HEK293T (cell line): ENCODE results near the gene FBXL16.

Experiments used
- CTCF ChIA-PET: fragments of 350-600 bp; formaldehyde crosslinking; extraction: SDS; loops from one replicate; lab custom pipeline; 2021; ENCODE audit warnings: antibody characterized with exemption, inconsistent platforms; lab: Yijun Ruan, JAX
- POLR2A ChIA-PET: fragments of 350-600 bp; formaldehyde crosslinking; extraction: SDS; loops from one replicate; lab custom pipeline; 2020; ENCODE audit warnings: antibody characterized with exemption, inconsistent platforms; lab: Yijun Ruan, JAX
- DNase-seq: peaks from one replicate; pipeline ENCODE4 v3.0.0; 2012; ENCODE audit warnings: mixed read lengths; ENCODE audit errors: extremely low spot score
- ARNT ChIP-seq: fragments of 450-650 bp; IDR thresholded peaks from 2 replicates; pipeline ENCODE4 v1.6.1; 2017; ENCODE audit warnings: mild to moderate bottlenecking
- BHLHE40 ChIP-seq: fragments of 450-650 bp; IDR thresholded peaks from 2 replicates; pipeline ENCODE4 v1.6.1; 2016; ENCODE audit warnings: mild to moderate bottlenecking, moderate library complexity, borderline replicate concordance
- CTBP1 ChIP-seq: fragments of 450-650 bp; IDR thresholded peaks from 2 replicates; pipeline ENCODE4 v1.6.1; 2016; ENCODE audit warnings: borderline replicate concordance
- ELF4 ChIP-seq: fragments of 450-650 bp; IDR thresholded peaks from 2 replicates; pipeline ENCODE4 v1.6.1; 2017; ENCODE audit warnings: antibody characterized with exemption
- FOXA1 ChIP-seq: fragments of 450-650 bp; IDR thresholded peaks from 2 replicates; pipeline ENCODE4 v1.6.1; 2016; ENCODE audit warnings: mild to moderate bottlenecking
- FOXK2 ChIP-seq: fragments of 450-650 bp; IDR thresholded peaks from 2 replicates; pipeline ENCODE4 v1.6.1; 2016; ENCODE audit warnings: mild to moderate bottlenecking
- FOXM1 ChIP-seq: fragments of 450-650 bp; IDR thresholded peaks from 2 replicates; pipeline ENCODE4 v1.6.1; 2017; ENCODE audit warnings: mild to moderate bottlenecking, borderline replicate concordance
- HDGF ChIP-seq: fragments of 450-650 bp; IDR thresholded peaks from 2 replicates; pipeline ENCODE4 v1.6.1; 2017; ENCODE audit warnings: antibody characterized with exemption, borderline replicate concordance
- L3MBTL2 ChIP-seq: fragments of 450-650 bp; conservative IDR thresholded peaks from 2 replicates; pipeline ENCODE4 v1.6.1; 2016; ENCODE audit warnings: mild to moderate bottlenecking
- LEF1 ChIP-seq: fragments of 450-650 bp; IDR thresholded peaks from 2 replicates; pipeline ENCODE4 v1.6.1; 2017; ENCODE audit warnings: mild to moderate bottlenecking, borderline replicate concordance
- NFRKB ChIP-seq: fragments of 450-650 bp; IDR thresholded peaks from 2 replicates; pipeline ENCODE4 v1.6.1; 2016; ENCODE audit warnings: mild to moderate bottlenecking, moderate library complexity
- SP1 ChIP-seq: fragments of 450-650 bp; IDR thresholded peaks from 2 replicates; pipeline ENCODE4 v1.6.1; 2017
- SUZ12 ChIP-seq: fragments of 450-650 bp; IDR thresholded peaks from 2 replicates; pipeline ENCODE4 v1.6.1; 2016; ENCODE audit warnings: mild to moderate bottlenecking
- TARDBP ChIP-seq: fragments of 450-650 bp; IDR thresholded peaks from 2 replicates; pipeline ENCODE4 v1.6.1; 2016
- ZNF384 ChIP-seq: fragments of 450-650 bp; IDR thresholded peaks from 2 replicates; pipeline ENCODE4 v1.6.1; 2016
- TF ChIP-seq, protein P1 (sequence below): fragments of 450-650 bp; IDR thresholded peaks from 2 replicates; pipeline ENCODE4 v1.6.1; 2016

The FBXL16 gene

DNA sequence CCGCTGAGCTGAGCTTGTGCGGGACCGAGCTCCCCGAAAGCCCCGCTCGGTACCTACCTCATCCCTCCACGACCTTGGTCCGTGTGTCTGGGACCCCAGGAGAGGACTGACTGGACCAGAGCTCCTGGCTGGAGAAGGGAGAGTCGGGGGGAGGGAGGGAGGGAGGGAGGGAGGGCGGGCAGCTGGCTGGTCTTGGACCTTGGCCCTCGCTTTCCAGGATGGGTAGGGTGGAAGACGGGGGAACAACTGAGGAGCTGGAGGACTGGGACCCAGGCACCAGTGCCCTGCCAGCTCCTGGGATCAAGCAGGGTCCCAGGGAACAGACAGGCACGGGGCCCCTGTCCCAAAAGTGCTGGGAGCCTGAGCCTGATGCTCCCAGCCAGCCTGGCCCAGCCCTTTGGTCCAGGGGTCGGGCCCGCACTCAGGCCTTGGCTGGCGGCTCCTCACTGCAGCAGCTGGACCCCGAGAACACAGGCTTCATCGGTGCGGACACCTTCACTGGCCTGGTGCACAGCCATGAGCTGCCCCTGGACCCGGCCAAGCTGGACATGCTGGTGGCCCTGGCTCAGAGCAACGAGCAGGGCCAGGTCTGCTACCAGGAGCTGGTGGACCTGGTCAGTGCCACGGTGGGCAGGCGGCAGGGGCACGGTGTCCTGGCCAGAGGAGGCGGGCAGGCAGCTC, 29.6 kb downstream of the FBXL16 start:
- no peak for DNase-seq
- CTCF ChIA-PET: interaction anchor here (1.2 kb wide), 1 partner anchor 28 kb away, joined by 4 read pairs; the partner anchor contains the start of gene WDR90
- POLR2A ChIA-PET: interaction anchor here (2.2 kb wide), 1 partner anchor 17 kb away, joined by 6 read pairs; no protein-coding TSS in a partner anchor
- no peak for TF ChIP-seq TARDBP

DNA sequence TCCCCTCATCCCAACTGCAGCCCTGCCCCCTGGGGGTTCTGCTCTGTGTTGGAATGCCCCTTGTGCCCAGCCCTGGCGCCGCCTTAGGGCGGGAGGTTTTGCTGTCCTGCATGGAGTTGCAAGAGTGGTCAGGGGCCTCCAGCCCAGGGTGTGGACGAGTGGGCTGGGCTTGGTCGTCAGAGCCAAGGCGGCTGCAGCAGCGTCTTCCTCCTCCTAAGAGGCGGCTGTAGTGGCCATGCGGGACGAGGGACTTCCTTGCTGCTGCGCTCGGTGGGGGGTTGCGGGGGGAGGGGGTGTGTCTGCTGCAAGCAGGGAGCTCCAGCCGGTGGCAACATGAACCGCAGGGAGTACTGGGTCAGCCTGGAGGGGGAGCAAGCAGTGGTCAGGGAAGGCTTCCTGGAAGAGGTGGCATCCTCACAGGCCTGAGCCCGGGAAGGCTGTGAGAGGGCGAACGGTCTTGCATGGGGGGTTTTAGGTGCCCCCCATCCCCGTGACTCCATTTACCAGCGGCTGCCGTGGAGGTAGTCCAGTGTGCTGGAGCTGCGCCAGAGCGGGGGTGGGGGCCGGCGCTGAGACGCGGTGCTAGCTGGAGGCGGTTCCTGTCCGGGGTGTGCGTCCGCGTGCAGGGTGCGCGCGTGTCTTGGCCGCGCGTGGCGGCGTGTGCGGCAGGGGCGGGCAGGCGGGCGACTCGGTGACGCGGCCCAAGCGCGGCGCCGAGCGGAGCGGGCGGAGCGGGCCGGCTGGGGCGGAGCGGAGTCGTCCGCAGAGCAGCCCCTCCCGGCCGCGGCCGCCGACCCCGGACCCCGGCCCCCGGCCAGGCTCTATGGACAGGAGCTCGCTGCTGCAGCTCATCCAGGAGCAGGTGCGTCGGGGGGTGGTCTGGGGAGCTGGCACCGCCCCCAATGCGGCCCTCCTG, 30.4 kb downstream of the FBXL16 start, which contains the start of gene RHBDL1:
Gene RHBDL1, plus strand, starts transcription at position 704 of the 916 bp plus-strand sequence. Its CDS starts 120 bp downstream, at position 824.
- ChIA-PET POLR2A (interaction anchor here (0.6 to 2.2 kb wide), 2 partner anchors 9 to 16 kb away, joined by 3 to 6 read pairs; partner anchors contain the start of gene JMJD8), CTCF (interaction anchor here (1.2 kb wide), 1 partner anchor 27 kb away, joined by 4 read pairs; the partner anchor contains the start of gene WDR90)
- no peak for TF ChIP-seq ARNT
- TF ChIP-seq FOXM1: no peak
- TF ChIP-seq FOXK2: no peak
- TF ChIP-seq L3MBTL2: no peak
- no peak for TF ChIP-seq SP1
- no peak for TF ChIP-seq FOXA1
- TF ChIP-seq ELF4: no peak
- TF ChIP-seq HDGF: no peak
- no peak for TF ChIP-seq CTBP1
- peak; percentile 40 for DNase-seq

DNA sequence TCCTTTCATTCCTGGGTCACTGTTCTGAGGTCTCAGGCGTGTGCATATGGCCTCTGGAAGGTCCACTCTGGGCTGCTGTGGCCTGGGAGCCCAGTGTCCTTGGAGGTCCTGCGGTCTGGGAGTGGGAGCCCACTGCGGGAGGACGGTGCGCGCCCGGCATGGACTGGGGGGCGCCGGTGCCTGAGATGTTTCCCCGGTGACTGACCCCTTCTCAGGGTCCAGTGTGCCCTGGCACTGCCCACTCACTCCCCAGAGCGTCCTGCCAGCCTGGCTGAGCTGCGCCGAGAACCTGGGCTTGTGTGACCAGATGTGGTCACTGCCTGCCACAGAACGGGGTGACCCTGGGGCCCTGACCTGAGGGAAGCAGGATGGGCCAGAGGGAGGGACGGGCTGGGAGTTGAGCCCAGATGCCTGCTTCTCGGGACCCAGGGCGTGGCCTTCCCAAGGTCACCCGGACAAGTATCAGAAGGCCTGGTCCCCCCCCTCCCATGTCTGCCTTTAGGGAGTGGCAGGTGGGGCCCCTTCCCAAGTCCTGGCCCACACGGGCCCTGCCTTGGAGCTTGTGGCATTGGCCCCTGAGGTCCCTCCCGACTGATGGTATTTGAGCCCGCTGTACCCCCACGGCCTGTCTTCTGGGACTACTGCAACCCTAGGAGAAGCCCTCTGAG, 31.3 kb downstream of the FBXL16 start:
- ChIA-PET CTCF (no interaction called here), POLR2A (interaction anchor here (0.6 to 2.2 kb wide), 2 partner anchors 10 to 15 kb away, joined by 3 to 6 read pairs; partner anchors contain the start of gene JMJD8)
- TF ChIP-seq FOXK2 (no peak), SP1 (no peak), TARDBP (no peak), ELF4 (no peak), ARNT (no peak), L3MBTL2 (no peak), CTBP1 (no peak), HDGF (no peak), FOXA1 (no peak), LEF1 (no peak), SUZ12 (no peak), BHLHE40 (no peak), FOXM1 (no peak), ZNF384 (no peak), NFRKB (no peak)
- TF ChIP-seq, protein P1, sequence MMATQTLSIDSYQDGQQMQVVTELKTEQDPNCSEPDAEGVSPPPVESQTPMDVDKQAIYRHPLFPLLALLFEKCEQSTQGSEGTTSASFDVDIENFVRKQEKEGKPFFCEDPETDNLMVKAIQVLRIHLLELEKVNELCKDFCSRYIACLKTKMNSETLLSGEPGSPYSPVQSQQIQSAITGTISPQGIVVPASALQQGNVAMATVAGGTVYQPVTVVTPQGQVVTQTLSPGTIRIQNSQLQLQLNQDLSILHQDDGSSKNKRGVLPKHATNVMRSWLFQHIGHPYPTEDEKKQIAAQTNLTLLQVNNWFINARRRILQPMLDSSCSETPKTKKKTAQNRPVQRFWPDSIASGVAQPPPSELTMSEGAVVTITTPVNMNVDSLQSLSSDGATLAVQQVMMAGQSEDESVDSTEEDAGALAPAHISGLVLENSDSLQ: no peak
- no peak for DNase-seq

DNA sequence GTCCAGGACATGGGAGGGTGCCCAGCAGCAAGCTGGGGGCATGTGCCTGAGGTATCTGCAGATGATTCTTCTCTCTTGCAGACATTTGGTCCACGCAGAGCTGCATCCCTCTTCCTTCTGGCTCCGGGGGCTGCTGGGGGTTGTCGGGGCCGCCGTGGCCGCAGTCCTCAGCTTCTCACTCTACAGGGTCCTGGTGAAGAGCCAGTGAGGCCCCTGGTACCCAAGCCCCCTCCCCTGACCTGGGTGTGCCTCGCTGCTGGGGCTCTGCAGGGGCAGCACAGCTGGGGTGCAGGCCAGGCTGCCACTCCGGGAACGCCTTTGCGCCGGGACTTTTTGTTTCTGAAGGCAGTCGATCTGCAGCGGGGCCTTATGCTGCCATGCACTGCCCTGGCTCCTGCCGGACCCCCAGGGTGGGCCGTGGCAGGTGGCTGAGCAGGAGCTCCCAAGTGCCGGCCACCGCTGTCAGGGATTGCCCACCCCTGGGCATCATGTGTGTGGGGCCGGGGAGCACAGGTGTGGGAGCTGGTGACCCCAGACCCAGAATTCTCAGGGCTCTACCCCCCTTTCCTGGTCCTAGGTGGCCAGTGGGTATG, 32.1 kb downstream of the FBXL16 start:
- TF ChIP-seq FOXM1 (no peak), TARDBP (no peak), NFRKB (no peak), FOXA1 (no peak), HDGF (no peak), ZNF384 (no peak), SP1 (no peak), FOXK2 (no peak), ARNT (no peak), LEF1 (no peak), ELF4 (no peak), CTBP1 (no peak), L3MBTL2 (no peak), BHLHE40 (no peak)
- TF ChIP-seq, protein P1: no peak
- CTCF ChIA-PET: no interaction called here
- POLR2A ChIA-PET: interaction anchor here (0.6 to 2.1 kb wide), 5 partner anchors 8 to 289 kb away, joined by 3 to 9 read pairs (median 3); partner anchors contain the start of gene STUB1
- no peak for DNase-seq

DNA sequence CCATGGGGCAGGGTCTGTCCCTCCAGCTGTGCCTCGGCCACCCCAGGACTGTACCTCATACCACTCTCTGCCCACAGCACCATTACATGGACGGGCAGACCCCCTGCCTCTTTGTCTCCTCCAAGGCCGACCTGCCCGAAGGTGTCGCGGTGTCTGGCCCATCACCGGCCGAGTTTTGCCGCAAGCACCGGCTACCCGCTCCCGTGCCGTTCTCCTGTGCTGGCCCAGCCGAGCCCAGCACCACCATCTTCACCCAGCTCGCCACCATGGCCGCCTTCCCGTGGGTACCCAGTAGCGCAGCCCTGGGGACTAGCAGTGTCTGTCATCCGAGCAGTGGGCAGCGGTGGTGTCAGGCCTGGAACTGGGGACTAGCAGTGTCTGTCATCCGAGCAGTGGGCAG, 32.8 kb downstream of the FBXL16 start:
- POLR2A ChIA-PET: interaction anchor here (0.6 to 2.1 kb wide), 5 partner anchors 8 to 289 kb away, joined by 3 to 9 read pairs (median 3); partner anchors contain the start of gene STUB1
- TF ChIP-seq FOXM1: no peak
- no peak for DNase-seq
- CTCF ChIA-PET: no interaction called here

DNA sequence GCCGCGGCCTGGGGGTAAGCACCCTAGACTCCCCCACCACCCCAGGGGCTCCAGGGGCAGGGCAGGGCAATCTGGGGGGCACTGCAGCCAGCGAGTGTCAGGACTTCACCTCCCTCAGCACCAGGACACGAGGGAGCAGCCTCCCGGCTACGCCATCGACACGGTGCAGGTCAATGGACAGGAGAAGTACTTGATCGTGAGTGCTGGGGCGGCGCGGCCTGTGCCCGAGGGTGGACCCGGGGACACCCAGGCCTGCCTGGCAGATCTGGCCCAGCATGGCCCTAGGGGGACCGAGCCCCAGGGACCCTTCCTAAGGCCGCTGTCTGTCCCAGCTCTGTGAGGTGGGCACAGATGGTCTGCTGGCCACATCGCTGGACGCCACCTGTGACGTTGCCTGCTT, 33.2 kb downstream of the FBXL16 start:
- no peak for DNase-seq
- ChIA-PET CTCF (no interaction called here), POLR2A (interaction anchor here (2.1 kb wide), 1 partner anchor 9 kb away, joined by 9 read pairs; the partner anchor contains the start of gene STUB1)
- TF ChIP-seq TARDBP (no peak), CTBP1 (no peak), HDGF (no peak), ARNT (no peak), LEF1 (no peak), FOXM1 (no peak), SP1 (no peak), NFRKB (no peak), L3MBTL2 (no peak), FOXK2 (no peak), FOXA1 (no peak), ZNF384 (no peak), ELF4 (no peak), SUZ12 (no peak), BHLHE40 (no peak)
- TF ChIP-seq, protein P1: no peak
